Testis (tissue), 3 donors: ENCODE results near the gene GMDS. TPM values are rescaled to one million over a fixed set of nuclear protein-coding genes. Genes with fewer than 3 reads are reported as not detected.

ENCODE experiments used
- DNase-seq: peaks from one replicate; pipeline ENCODE4 v3.0.0-alpha.2; 2019
- H3K27ac ChIP-seq, 2 donors: fragments of 200-600 bp; sonication (generic); one replicate each; pipeline ENCODE4 v1.5.1; 2019
- H3K27me3 ChIP-seq: fragments of 200-600 bp; sonication (generic); one replicate; pipeline ENCODE4 v1.5.1; 2019
- H3K36me3 ChIP-seq: fragments of 200-600 bp; sonication (generic); one replicate; pipeline ENCODE4 v1.5.1; 2017; ENCODE audit warnings: low read depth; ENCODE audit errors: missing control alignments
- H3K4me1 ChIP-seq: fragments of 200-600 bp; sonication (generic); one replicate; pipeline ENCODE4 v1.5.1; 2019
- H3K4me3 ChIP-seq, 2 donors: fragments of 200-600 bp; sonication (generic); one replicate each; pipeline ENCODE4 v1.5.1; 2017 to 2019
- H3K9me3 ChIP-seq: fragments of 200-600 bp; sonication (generic); one replicate; pipeline ENCODE4 v1.5.1; 2017
- POLR2A ChIP-seq: fragments of 450-650 bp; IDR thresholded peaks from one replicate; pipeline ENCODE4 v1.6.1; 2017; ENCODE audit warnings: antibody characterized with exemption, mild to moderate bottlenecking, moderate library complexity
- WGBS, 2 donors: methylation state at CpG; one replicate each; pipeline ENCODE4 v1.1.5; 2018; 5-methylcytosine and 5-hydroxymethylcytosine counted together
- intact Hi-C: fragments of 100-400 bp; cut with DNase I; formaldehyde crosslinking; loops from one replicate; pipeline ENCODE4 v1.15.1; 2023; ENCODE audit warnings: low total_unique reads
- polyA plus RNA-seq: library from polyadenylated mRNA; stranded (reverse); fragments of 350-450 nt; fragmentation: Illumina TruSeq; extraction: RNeasy Lipid Tissue Mini Kit (QIAGEN cat#74804); gene quantifications from one replicate; pipeline ENCODE4 v1.2.3, GENCODE V29; 2014; ENCODE audit warnings: low read depth, low replicate concordance; ENCODE audit not compliant: insufficient read depth
- total RNA-seq, 2 donors: library from RNA; depleted of rRNA; stranded (reverse); fragments of >200 nt; gene quantifications; one replicate each; pipeline ENCODE4 v1.2.3, GENCODE V29; 2016
- TF ChIP-seq, protein P1 (sequence below), 3 experiments: fragments of 450-650 bp in 2 of 3; fragments of 200-600 bp in 1 of 3; sonication (generic) in 1 of 3; IDR thresholded peaks; one replicate each; pipeline ENCODE4 v1.5.1; 2016 to 2019; ENCODE audit warnings: antibody characterized with exemption in 3 of 3, mild to moderate bottlenecking in 2 of 3, moderate library complexity in 1 of 3

Gene GMDS
- total and polyA plus RNA-seq, 3 donors from 2014 or later, result 19.6 to 31.1 (median 22.2) TPM

DNA sequence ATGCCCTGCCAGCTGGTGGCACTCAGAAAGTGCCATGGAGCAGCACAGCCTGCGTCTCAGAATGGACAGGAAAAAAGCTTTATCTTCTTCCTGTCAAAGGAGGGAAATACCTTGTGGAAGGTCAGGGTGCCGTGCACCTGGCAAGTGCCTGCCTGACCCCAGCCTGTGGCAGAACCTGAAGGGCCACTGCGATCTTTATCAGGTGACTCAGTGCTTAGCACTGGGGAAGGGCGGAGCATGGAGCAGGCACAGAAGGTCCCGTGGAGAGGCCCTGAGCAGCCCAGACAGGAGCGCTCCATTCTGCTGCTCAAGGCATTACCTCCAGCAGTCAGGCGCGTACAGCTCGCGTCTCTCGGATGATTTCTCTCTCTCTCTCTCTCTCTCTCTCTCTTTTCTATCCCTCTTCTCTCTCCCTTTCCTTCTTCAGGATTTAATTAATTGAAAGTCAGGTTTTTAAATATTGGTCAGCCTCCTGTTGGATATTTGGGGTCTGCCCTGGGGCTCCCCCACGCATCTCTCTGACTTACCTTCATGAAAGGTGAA, 604.0 kb downstream of the GMDS start:
- 87 to 91% methylated on average over 12 of the region's 12 CpGs for WGBS, 2 donors
- no peaks in the 10 kb centered on the region for H3K4me1 ChIP-seq
- intact Hi-C loops, result no loop called here
- TF ChIP-seq, protein P1, sequence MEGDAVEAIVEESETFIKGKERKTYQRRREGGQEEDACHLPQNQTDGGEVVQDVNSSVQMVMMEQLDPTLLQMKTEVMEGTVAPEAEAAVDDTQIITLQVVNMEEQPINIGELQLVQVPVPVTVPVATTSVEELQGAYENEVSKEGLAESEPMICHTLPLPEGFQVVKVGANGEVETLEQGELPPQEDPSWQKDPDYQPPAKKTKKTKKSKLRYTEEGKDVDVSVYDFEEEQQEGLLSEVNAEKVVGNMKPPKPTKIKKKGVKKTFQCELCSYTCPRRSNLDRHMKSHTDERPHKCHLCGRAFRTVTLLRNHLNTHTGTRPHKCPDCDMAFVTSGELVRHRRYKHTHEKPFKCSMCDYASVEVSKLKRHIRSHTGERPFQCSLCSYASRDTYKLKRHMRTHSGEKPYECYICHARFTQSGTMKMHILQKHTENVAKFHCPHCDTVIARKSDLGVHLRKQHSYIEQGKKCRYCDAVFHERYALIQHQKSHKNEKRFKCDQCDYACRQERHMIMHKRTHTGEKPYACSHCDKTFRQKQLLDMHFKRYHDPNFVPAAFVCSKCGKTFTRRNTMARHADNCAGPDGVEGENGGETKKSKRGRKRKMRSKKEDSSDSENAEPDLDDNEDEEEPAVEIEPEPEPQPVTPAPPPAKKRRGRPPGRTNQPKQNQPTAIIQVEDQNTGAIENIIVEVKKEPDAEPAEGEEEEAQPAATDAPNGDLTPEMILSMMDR (IDR thresholded peaks at IDR 0.05), result no peak
- no peak for TF ChIP-seq POLR2A
- H3K27ac ChIP-seq, result no peak overlapping the region
- no peaks in the 10 kb centered on the region for H3K9me3 ChIP-seq
- no peak overlapping the region for H3K4me3 ChIP-seq
- H3K36me3 ChIP-seq, result no peaks in the 10 kb centered on the region
- no peaks in the 10 kb centered on the region for H3K27me3 ChIP-seq
- DNase-seq, result no peak

DNA sequence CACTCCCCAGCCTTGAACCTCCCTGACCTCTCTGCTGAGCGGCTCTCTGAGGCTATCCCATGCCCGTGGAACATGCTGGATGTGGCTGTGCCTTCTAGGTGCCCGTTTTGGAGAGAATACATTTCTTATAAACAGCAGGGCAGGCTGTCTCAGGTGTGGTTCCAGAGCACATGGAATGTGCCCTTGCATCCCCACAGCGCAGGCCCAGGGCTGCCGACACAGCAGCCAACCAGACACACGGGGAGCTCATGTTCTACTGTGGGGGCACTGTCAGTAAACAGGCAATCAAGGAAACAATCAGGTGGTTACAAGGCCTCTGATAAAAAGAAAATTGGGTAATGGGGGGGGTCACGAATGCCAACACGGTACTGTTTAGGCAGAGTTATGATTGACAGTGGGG, 604.9 kb downstream of the GMDS start:
- Histone ChIP-seq H3K9me3 (no peaks in the 10 kb centered on the region), H3K36me3 (no peaks in the 10 kb centered on the region), H3K27ac (no peak overlapping the region), H3K27me3 (no peaks in the 10 kb centered on the region), H3K4me3 (no peak overlapping the region), H3K4me1 (no peaks in the 10 kb centered on the region)
- DNase-seq, result no peak
- intact Hi-C loops, result no loop called here
- TF ChIP-seq, protein P1 (IDR thresholded peaks at IDR 0.05), result no peak
- TF ChIP-seq POLR2A, result no peak
- whole genome bisulfite sequencing, 2 donors, result 88 to 91% methylated on average over 8 of the region's 8 CpGs

DNA sequence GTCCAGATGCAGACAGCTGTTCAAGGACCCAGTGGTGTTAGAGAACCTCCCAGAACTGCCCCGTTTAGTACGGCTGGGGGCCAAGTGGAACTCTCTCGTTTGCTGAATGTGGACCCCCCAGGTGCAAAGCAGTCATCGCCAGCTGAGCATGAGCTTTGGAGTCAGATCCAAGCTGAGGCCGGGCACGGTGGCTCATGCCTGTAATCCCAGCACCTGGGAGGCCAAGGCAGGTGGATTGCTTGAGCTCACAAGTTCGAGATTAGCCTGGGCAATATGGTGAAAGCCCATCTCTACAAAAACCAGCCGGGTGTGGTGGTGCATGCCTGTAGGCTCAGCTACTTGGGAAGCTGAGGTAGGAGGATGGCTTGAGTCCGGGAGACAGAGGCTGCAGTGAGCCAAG, 606.0 kb downstream of the GMDS start:
- Histone ChIP-seq H3K9me3 (no peaks in the 10 kb centered on the region), H3K36me3 (no peaks in the 10 kb centered on the region), H3K27ac (no peak overlapping the region), H3K4me3 (no peak overlapping the region), H3K27me3 (no peaks in the 10 kb centered on the region), H3K4me1 (no peaks in the 10 kb centered on the region)
- DNase-seq, result no peak
- intact Hi-C loops, result no loop called here
- TF ChIP-seq, protein P1 (IDR thresholded peaks at IDR 0.05), result no peak
- no peak for TF ChIP-seq POLR2A
- 85% methylated on average over 9 of the region's 9 CpGs for WGBS, 2 donors

DNA sequence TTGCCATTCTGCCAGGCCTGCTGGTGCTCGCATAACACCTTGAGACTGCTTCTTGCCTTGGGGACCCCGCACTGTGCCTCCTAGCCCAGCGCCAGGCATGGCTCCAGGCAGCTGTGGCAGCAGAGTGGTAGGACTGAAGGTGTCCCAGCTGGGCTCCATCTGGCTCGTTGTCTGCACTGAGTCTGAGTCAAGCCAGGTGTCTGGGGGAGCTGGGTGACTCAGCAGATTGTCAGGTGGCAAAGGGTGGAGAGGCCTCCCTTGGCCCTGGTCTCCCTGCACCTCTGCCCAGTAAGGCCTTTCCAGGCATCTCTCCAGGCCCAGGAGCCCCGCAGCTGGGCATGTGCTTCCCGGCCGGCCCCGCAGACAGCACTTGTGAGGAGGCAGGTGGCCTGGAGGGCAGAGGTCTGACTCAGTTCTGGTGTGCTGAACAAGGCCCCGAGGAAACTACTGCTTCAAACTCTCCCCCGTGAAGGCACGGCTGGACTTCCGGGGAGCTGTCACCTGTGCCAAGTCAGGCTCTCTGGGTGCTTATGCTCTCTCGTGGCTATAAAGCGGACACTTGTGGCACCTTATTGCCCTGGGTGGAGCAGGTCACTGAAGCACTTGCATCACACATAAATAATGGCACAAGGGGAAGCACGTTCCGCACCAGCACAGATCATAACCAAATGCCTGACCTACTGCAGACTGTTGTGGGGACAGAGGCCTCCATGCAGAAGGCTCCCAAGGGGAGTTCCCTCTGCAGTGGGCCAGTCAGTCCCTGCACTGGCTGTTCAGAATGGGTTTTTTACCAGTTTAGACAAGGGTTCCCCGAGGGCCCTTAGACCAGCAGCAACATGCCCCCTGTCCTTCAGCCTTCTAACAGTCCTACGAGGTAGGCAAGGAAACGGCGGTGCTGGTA, 608.2 kb downstream of the GMDS start:
- intact Hi-C loops, result no loop called here
- no peak for DNase-seq
- H3K27ac ChIP-seq, result no peak overlapping the region

More for the DNA sequence above, 608.2 kb downstream of the GMDS start:
- no peaks in the 10 kb centered on the region for H3K27me3 ChIP-seq
- 93 to 94% methylated on average over 13 to 19 of the region's 20 CpGs for WGBS, 2 donors
- no peaks in the 10 kb centered on the region for H3K36me3 ChIP-seq
- no peaks in the 10 kb centered on the region for H3K9me3 ChIP-seq
- H3K4me1 ChIP-seq, result no peaks in the 10 kb centered on the region
- TF ChIP-seq, protein P1 (IDR thresholded peaks at IDR 0.05), result no peak
- TF ChIP-seq POLR2A, result no peak
- no peak overlapping the region for H3K4me3 ChIP-seq
